ENCODE results near the gene PIK3C2G. TPM values are rescaled to one million over a fixed set of nuclear protein-coding genes. Genes with fewer than 3 reads are reported as not detected.
"Not testable (repeated sequence)": the region's sequence is repeated elsewhere in the genome, so short reads cannot be mapped to it uniquely, and the experiment has no call there.

PIK3C2G gene
- polyA plus RNA-seq, 2 of the 4 experiments (the other 2 are of a cell fraction) = 0.01 TPM; not detected in 1

- TF ChIP-seq POLR2A (IDR thresholded peaks at IDR 0.05; ENCODE audit: low read length) (no peak), EP300 (IDR thresholded peaks at IDR 0.05) (no peak), BHLHE40 (IDR thresholded peaks at IDR 0.05; ENCODE audit: low read depth, low read length) (no peak), RARB (CRISPR knock-in tag; IDR thresholded peaks at IDR 0.05) (no peak), CEBPB (IDR thresholded peaks at IDR 0.05) (no peak), HEYL (CRISPR knock-in tag; IDR thresholded peaks at IDR 0.05) (no peak), CBX2 (IDR thresholded peaks at IDR 0.05; ENCODE audit: borderline replicate concordance, low read depth) (no peak), EHMT2 (IDR thresholded peaks at IDR 0.05; ENCODE audit: low read depth) (no peak), HOXB13 (CRISPR knock-in tag; IDR thresholded peaks at IDR 0.05; ENCODE audit: low read depth) (no peak), HDAC2 (IDR thresholded peaks at IDR 0.05) (no peak), HES2 (IDR thresholded peaks at IDR 0.05) (no peak), FOXS1 (CRISPR knock-in tag; IDR thresholded peaks at IDR 0.05) (no peak), HOXB5 (CRISPR knock-in tag; IDR thresholded peaks at IDR 0.05) (no peak), TP53 (CRISPR knock-in tag; IDR thresholded peaks at IDR 0.05) (no peak), PHF8 (IDR thresholded peaks at IDR 0.05; ENCODE audit: borderline replicate concordance, low read depth) (no peak), CBX8 (IDR thresholded peaks at IDR 0.05) (no peak), ATOH8 (CRISPR knock-in tag; IDR thresholded peaks at IDR 0.05; ENCODE audit: low read depth) (no peak), MAFK (IDR thresholded peaks at IDR 0.05; ENCODE audit: partially characterized antibody) (no peak), RFX5 (IDR thresholded peaks at IDR 0.05) (no peak)
- TF ChIP-seq, protein P1, sequence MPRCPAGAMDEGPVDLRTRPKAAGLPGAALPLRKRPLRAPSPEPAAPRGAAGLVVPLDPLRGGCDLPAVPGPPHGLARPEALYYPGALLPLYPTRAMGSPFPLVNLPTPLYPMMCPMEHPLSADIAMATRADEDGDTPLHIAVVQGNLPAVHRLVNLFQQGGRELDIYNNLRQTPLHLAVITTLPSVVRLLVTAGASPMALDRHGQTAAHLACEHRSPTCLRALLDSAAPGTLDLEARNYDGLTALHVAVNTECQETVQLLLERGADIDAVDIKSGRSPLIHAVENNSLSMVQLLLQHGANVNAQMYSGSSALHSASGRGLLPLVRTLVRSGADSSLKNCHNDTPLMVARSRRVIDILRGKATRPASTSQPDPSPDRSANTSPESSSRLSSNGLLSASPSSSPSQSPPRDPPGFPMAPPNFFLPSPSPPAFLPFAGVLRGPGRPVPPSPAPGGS (IDR thresholded peaks at IDR 0.05) = no peak
- Histone ChIP-seq H3K27ac (no peak overlapping the region), H3K4me1 (no peaks in the 10 kb centered on the region), H3K4me2 (no peak overlapping the region), H3K4me3 (no peak overlapping the region), H3K9me3 (no peaks in the 10 kb centered on the region)
- 11% methylated on average over 1 of the region's 1 CpG for WGBS (ENCODE audit: missing lambda C conversion rate)
- FAIRE-seq = no peak
- ChIA-PET POLR2A (no interaction called here), CTCF (interaction anchor here (1.5 kb wide), 1 partner anchor 15 kb away, joined by 4 read pairs; no protein-coding TSS in a partner anchor)
- ATAC-seq = no peak
- DNase-seq (ENCODE audit: low read depth in 1 of 2, low spot score in 1 of 2) = no peak
Measured at GRCh38 chr12:18254081-18254480, 7.2 kb upstream of the PIK3C2G start.

DNA sequence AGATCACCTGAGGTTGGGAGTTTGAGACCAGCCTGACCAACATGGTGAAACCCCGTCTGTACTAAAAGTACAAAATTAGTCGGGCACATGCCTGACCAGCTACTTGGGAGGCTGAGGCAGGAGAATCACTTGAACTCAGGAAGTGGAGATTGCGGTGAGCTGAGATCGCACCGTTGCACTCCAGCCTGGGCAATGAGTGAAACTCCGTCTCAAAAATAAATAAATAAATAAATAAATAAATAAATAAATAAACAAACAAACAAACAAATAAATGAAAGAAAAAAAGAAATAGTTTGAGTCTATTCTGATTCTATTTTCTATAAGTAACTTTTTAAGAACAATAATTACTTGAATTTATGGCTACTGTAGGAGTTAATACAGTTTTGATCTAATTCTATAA, 6.3 kb upstream of the PIK3C2G start:
- POLR2A ChIA-PET; H3K4me3 ChIP-seq; H3K4me1 ChIP-seq; DNase-seq (ENCODE audit: low read depth in 1 of 2, low spot score in 1 of 2); H3K4me2 ChIP-seq; FAIRE-seq; H3K9me3 ChIP-seq; CTCF ChIA-PET; H3K27ac ChIP-seq; ATAC-seq: not testable (repeated sequence)
- 64% methylated on average over 6 of the region's 6 CpGs for WGBS (ENCODE audit: missing lambda C conversion rate)
- peak; percentile 87 for TF ChIP-seq ZC3H11A (IDR thresholded peaks at IDR 0.05)

DNA sequence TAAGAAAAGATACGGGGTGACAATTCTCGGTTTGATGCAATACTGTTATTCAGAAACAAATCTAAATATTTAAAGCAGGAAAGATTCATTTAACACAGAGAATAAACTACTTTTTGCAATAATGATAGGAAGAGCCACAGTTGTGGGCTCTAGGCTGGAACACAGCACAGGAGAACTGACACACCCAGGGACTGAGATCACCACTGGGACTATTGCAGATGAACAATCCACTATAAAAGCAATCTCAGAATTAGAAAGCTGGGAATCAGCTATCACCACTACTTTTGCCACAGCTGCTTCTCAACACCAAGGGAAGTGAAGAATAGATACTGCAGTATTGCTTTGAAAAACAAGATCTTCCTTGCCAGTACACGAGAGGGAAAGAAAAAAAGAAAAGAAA, 4.1 kb upstream of the PIK3C2G start:
- no peaks in the 10 kb centered on the region for H3K4me1 ChIP-seq
- FAIRE-seq (no peak), ATAC-seq (no peak; a peak in 1 of 6 replicates), DNase-seq (ENCODE audit: low read depth in 1 of 2, low spot score in 1 of 2) (no peak)
- ChIA-PET CTCF (no interaction called here), POLR2A (no interaction called here)
- no peaks in the 10 kb centered on the region for H3K9me3 ChIP-seq
- no peak overlapping the region for H3K4me3 ChIP-seq
- no peak overlapping the region for H3K27ac ChIP-seq
- 24% methylated on average over 3 of the region's 3 CpGs for WGBS (ENCODE audit: missing lambda C conversion rate)
- no peak overlapping the region for H3K4me2 ChIP-seq
- TF ChIP-seq ZFP36 (IDR thresholded peaks at IDR 0.05; ENCODE audit: borderline replicate concordance, partially characterized antibody) (no peak), CHD2 (IDR thresholded peaks at IDR 0.05; ENCODE audit: low read length, partially characterized antibody) (no peak), FOSL2 (IDR thresholded peaks at IDR 0.05) (no peak), FOSL2 (CRISPR knock-in tag; IDR thresholded peaks at IDR 0.05) (no peak), KDM5A (IDR thresholded peaks at IDR 0.05) (no peak), CBX2 (IDR thresholded peaks at IDR 0.05; ENCODE audit: borderline replicate concordance, low read depth) (no peak), GATA3 (IDR thresholded peaks at IDR 0.05; ENCODE audit: borderline replicate concordance) (no peak), RAD21 (conservative IDR thresholded peaks at IDR 0.05 in 1 of 2, IDR thresholded peaks at IDR 0.05 in 1 of 2) (no peak), JUNB (IDR thresholded peaks at IDR 0.05) (no peak)
- TF ChIP-seq, protein P2, sequence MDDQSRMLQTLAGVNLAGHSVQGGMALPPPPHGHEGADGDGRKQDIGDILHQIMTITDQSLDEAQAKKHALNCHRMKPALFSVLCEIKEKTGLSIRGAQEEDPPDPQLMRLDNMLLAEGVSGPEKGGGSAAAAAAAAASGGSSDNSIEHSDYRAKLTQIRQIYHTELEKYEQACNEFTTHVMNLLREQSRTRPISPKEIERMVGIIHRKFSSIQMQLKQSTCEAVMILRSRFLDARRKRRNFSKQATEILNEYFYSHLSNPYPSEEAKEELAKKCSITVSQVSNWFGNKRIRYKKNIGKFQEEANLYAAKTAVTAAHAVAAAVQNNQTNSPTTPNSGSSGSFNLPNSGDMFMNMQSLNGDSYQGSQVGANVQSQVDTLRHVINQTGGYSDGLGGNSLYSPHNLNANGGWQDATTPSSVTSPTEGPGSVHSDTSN (IDR thresholded peaks at IDR 0.05) = no peak
- TF ChIP-seq, protein P1 (IDR thresholded peaks at IDR 0.05) = no peak
- TF ChIP-seq, protein P3, sequence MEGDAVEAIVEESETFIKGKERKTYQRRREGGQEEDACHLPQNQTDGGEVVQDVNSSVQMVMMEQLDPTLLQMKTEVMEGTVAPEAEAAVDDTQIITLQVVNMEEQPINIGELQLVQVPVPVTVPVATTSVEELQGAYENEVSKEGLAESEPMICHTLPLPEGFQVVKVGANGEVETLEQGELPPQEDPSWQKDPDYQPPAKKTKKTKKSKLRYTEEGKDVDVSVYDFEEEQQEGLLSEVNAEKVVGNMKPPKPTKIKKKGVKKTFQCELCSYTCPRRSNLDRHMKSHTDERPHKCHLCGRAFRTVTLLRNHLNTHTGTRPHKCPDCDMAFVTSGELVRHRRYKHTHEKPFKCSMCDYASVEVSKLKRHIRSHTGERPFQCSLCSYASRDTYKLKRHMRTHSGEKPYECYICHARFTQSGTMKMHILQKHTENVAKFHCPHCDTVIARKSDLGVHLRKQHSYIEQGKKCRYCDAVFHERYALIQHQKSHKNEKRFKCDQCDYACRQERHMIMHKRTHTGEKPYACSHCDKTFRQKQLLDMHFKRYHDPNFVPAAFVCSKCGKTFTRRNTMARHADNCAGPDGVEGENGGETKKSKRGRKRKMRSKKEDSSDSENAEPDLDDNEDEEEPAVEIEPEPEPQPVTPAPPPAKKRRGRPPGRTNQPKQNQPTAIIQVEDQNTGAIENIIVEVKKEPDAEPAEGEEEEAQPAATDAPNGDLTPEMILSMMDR (IDR thresholded peaks at IDR 0.05) = no peak
